Progenitor cell of endocrine pancreas (in vitro differentiated cells): ENCODE results near the gene B3GALT4. TPM values are rescaled to one million over a fixed set of nuclear protein-coding genes. Genes with fewer than 3 reads are reported as not detected.

Experiments used
- DNase-seq: peaks from one replicate; pipeline ENCODE4 v3.0.0; 2021; ENCODE audit warnings: low spot score; ENCODE audit not compliant: unreplicated experiment
- H3K27ac Mint-ChIP-seq: 2 replicates; pipeline ENCODE4 v1.8.0; 2021; ENCODE audit warnings: mild to moderate bottlenecking, moderate library complexity, mixed read lengths
- H3K27me3 Mint-ChIP-seq: 2 replicates; pipeline ENCODE4 v1.8.0; 2021; ENCODE audit warnings: mixed read lengths
- H3K36me3 Mint-ChIP-seq: 2 replicates; pipeline ENCODE4 v1.8.0; 2022; ENCODE audit warnings: mixed read lengths; ENCODE audit not compliant: insufficient read depth
- H3K4me1 Mint-ChIP-seq: 2 replicates; pipeline ENCODE4 v1.8.0; 2021; ENCODE audit warnings: low read depth, mixed read lengths
- H3K4me3 Mint-ChIP-seq: 2 replicates; pipeline ENCODE4 v1.8.0; 2021; ENCODE audit warnings: low read depth, mild to moderate bottlenecking, moderate library complexity, mixed read lengths
- H3K9me3 Mint-ChIP-seq: 2 replicates; pipeline ENCODE4 v1.8.0; 2021; ENCODE audit warnings: low read depth, mixed read lengths
- CTCF ChIP-seq: fragments of 200-600 bp; sonication (generic); IDR thresholded peaks from one replicate; pipeline ENCODE4 v1.5.0; 2021; ENCODE audit warnings: antibody characterized with exemption, mild to moderate bottlenecking; ENCODE audit not compliant: unreplicated experiment
- microRNA-seq: library from miRNA; unstranded; fragments of <30 nt; microRNA quantifications from one replicate; pipeline ENCODE4 v1.1.0, GENCODE V29; 2020; ENCODE audit warnings: borderline number of aligned reads; ENCODE audit not compliant: unreplicated experiment
- total RNA-seq: library from RNA; stranded (reverse); gene quantifications from 2 replicates; pipeline ENCODE4 v1.2.1, GENCODE V29; 2021

Gene B3GALT4
- total RNA-seq, 1 donor from 2014 or later = 5.7 TPM

GRCh38 chr6:33323623-33323948 lies 46.7 kb downstream of the B3GALT4 start:
- DNase-seq = no peak
- Mint-ChIP-seq H3K27me3 (no peaks in the 10 kb centered on the region), H3K36me3 (peaks cover 15% of the 10 kb centered on the region), H3K4me3 (peak overlapping the region; percentile 99), H3K4me1 (peaks cover 24% of the 10 kb centered on the region), H3K27ac (peak overlapping the region; percentile 92), H3K9me3 (no peaks in the 10 kb centered on the region)
- no peak for TF ChIP-seq CTCF

- Mint-ChIP-seq H3K9me3 (no peaks in the 10 kb centered on the region), H3K36me3 (peaks cover 12% of the 10 kb centered on the region), H3K4me3 (peak overlapping the region; percentile 99), H3K27me3 (no peaks in the 10 kb centered on the region), H3K4me1 (peaks cover 21% of the 10 kb centered on the region), H3K27ac (peak overlapping the region; percentile 92)
- TF ChIP-seq CTCF = no peak
- DNase-seq = no peak
Measured at GRCh38 chr6:33324125-33324524, 47.2 kb downstream of the B3GALT4 start.

Small RNA genes lying within 50 kb of the gene (microRNA-seq; reads per million reads assigned to microRNA genes)
- gene MIR6834 = not detected
- gene MIR6873 = not detected

Other genes with a start within 250 kb of the B3GALT4 start
- 0.89 and 1.8 TPM in 2 replicates for gene HLA-DPA1, start 203.5 kb upstream of the B3GALT4 start, total RNA-seq
- gene HLA-DPB1, start 201.1 kb upstream of the B3GALT4 start, total RNA-seq = 13.5 and 17.9 TPM in 2 replicates
- gene COL11A2, start 84.7 kb upstream of the B3GALT4 start, total RNA-seq = 4.3 and 5.3 TPM in 2 replicates
- 44.3 and 47.1 TPM in 2 replicates for gene RXRB, start 76.5 kb upstream of the B3GALT4 start, total RNA-seq
- 108 and 109 TPM in 2 replicates for gene SLC39A7, start 76.3 kb upstream of the B3GALT4 start, total RNA-seq
- 7.0 and 9.2 TPM in 2 replicates for gene HSD17B8, start 72.5 kb upstream of the B3GALT4 start, total RNA-seq
- gene RING1, start 68.6 kb upstream of the B3GALT4 start, total RNA-seq = 56.2 and 62.4 TPM in 2 replicates
- 77.2 and 81.7 TPM in 2 replicates for gene VPS52, start 5.2 kb upstream of the B3GALT4 start, total RNA-seq
- gene RPS18, start 5.0 kb upstream of the B3GALT4 start, total RNA-seq = 1,974 and 2,131 TPM in 2 replicates
- gene WDR46, start 12.1 kb downstream of the B3GALT4 start, total RNA-seq = 47.5 and 53.4 TPM in 2 replicates
- 46.1 and 52.1 TPM in 2 replicates for gene PFDN6, start 12.5 kb downstream of the B3GALT4 start, total RNA-seq
- 175 and 196 TPM in 2 replicates for gene RGL2, start 21.8 kb downstream of the B3GALT4 start, total RNA-seq
- gene TAPBP, start 37.0 kb downstream of the B3GALT4 start, total RNA-seq = 20.2 and 22.3 TPM in 2 replicates
- gene ZBTB22, start 40.6 kb downstream of the B3GALT4 start, total RNA-seq = 27.3 and 28.1 TPM in 2 replicates
- gene DAXX, start 45.8 kb downstream of the B3GALT4 start, total RNA-seq = 47.5 and 48.4 TPM in 2 replicates
- gene KIFC1, start 114.7 kb downstream of the B3GALT4 start, total RNA-seq = 45.5 and 46.6 TPM in 2 replicates
- 58.1 and 58.4 TPM in 2 replicates for gene PHF1, start 133.9 kb downstream of the B3GALT4 start, total RNA-seq
- gene CUTA, start 141.0 kb downstream of the B3GALT4 start, total RNA-seq = 252 and 264 TPM in 2 replicates
- gene SYNGAP1, start 142.9 kb downstream of the B3GALT4 start, total RNA-seq = 59.9 and 60.3 TPM in 2 replicates
- 15.4 and 15.7 TPM in 2 replicates for gene ZBTB9, start 177.5 kb downstream of the B3GALT4 start, total RNA-seq